ENCODE data around the gene ALG5. TPM values are rescaled to one million over a fixed set of nuclear protein-coding genes. Genes with fewer than 3 reads are reported as not detected.

Gene ALG5
- total RNA-seq, 1 experiment from 2014 or later = 27.0 TPM

DNA sequence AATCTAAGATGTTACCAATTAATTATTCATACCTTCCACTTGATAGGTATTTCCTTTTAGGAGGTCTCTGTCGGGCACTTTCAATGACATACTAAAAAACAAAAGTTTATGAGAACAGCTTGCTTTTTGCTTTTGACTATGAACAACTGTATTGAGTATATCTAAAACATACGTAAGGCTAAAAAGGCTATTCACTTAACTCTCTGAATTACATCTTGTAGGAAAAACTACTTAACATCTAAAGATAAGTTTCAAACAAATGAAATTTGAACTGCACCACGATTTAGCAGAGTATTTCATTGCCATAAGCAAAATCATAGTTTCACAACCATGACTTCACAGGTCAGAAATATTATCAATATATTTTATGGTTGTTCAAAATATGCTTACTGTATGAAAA, 48.7 kb upstream of the ALG5 start:
- no peak overlapping the region for H2AK5ac ChIP-seq (ENCODE audit: insufficient read length, low read length)
- no peak overlapping the region for H3K9ac ChIP-seq (ENCODE audit: extremely low read depth, insufficient read length, low read length)
- no peaks in the 10 kb centered on the region; the same call in 1 of the 2 replicates for H3K79me2 ChIP-seq (ENCODE audit: insufficient read depth, low read length)
- no peak overlapping the region for H3K27ac ChIP-seq (ENCODE audit: insufficient read length, low read depth, low read length)
- no peak overlapping the region for H2BK15ac ChIP-seq (ENCODE audit: low read depth, low read length)
- H4K5ac ChIP-seq (ENCODE audit: insufficient read length, low read depth, low read length) = no peak overlapping the region
- Mint-ChIP-seq H3K9me3 (no peaks in the 10 kb centered on the region), H3K4me3 (no peak overlapping the region), H3K36me3 (ENCODE audit: insufficient read depth in 1 of 3, low read depth in 3 of 3) (peaks cover 12 to 30% (median 21%) of the 10 kb centered on the region in 3 experiments), H3K27me3 (ENCODE audit: low read depth) (no peaks in the 10 kb centered on the region), H3K27ac (no peak overlapping the region), H3K4me1 (peaks cover 6 to 9% of the 10 kb centered on the region in 2 experiments; a peak in 2 of 4 replicates)
- no peaks in the 10 kb centered on the region for H3K27me3 ChIP-seq (ENCODE audit: insufficient read depth, low read length)
- H3K23me2 ChIP-seq (ENCODE audit: insufficient read length, low read depth, low read length, poor library complexity, severe bottlenecking) = no peaks in the 10 kb centered on the region
- no peak overlapping the region for H2BK20ac ChIP-seq (ENCODE audit: low read depth, low read length, poor library complexity, severe bottlenecking)
- WGBS (ENCODE audit: extremely low coverage, insufficient read length, low lambda C conversion rate) = no CpG with 5 or more reads among the region's 3 CpGs
- no peak for DNase-seq
- no peak overlapping the region for H2BK120ac ChIP-seq (ENCODE audit: low read depth, low read length, poor library complexity, severe bottlenecking)
- no peak overlapping the region for H2AFZ ChIP-seq (ENCODE audit: low read length)
- H2BK12ac ChIP-seq (ENCODE audit: insufficient read length, low read depth, low read length) = no peak overlapping the region
- no peak for TF ChIP-seq CTCF (conservative IDR thresholded peaks at IDR 0.05)
- H3K14ac ChIP-seq (ENCODE audit: insufficient read depth, low read length) = no peak overlapping the region
- no peak overlapping the region for H4K91ac ChIP-seq (ENCODE audit: insufficient read length, low read depth, low read length)
- no peaks in the 10 kb centered on the region for H3K9me3 ChIP-seq (ENCODE audit: control insufficient read depth, low read depth, low read length)
- H2BK5ac ChIP-seq (ENCODE audit: insufficient read length, low read length) = no peak overlapping the region
- H3K4ac ChIP-seq (ENCODE audit: low read depth, low read length) = no peak overlapping the region
- no peak overlapping the region for H3K23ac ChIP-seq (ENCODE audit: insufficient read length, low read depth, low read length)
- no peaks in the 10 kb centered on the region for H4K20me1 ChIP-seq (ENCODE audit: control insufficient read depth, insufficient read depth, insufficient read length)
- no peak overlapping the region for H3K18ac ChIP-seq (ENCODE audit: insufficient read length, low read depth, low read length)
- no peak overlapping the region for H4K8ac ChIP-seq (replicated peaks; ENCODE audit: insufficient read length, low read depth, low read length)
- no peak overlapping the region for H3T11ph ChIP-seq (ENCODE audit: low read length)
- no peaks in the 10 kb centered on the region for H3K4me1 ChIP-seq (ENCODE audit: insufficient read depth, low read length)
- peaks cover 3% of the 10 kb centered on the region for H3K79me1 ChIP-seq (ENCODE audit: insufficient read depth, low read depth, low read length, poor library complexity, severe bottlenecking)
- no peak overlapping the region for H3K4me2 ChIP-seq (ENCODE audit: insufficient read depth, insufficient read length, low read length)
- H3K56ac ChIP-seq (ENCODE audit: insufficient read length, low read depth, low read length) = no peak overlapping the region
